DMS53 treated with DMSO at 0.1 percent for 48 hours (cell line): ENCODE data around the gene PDLIM7.

Experiments used
- DNase-seq: peaks from one replicate; lab custom pipeline; 2025; ENCODE audit not compliant: unreplicated experiment; lab: John Stamatoyannopoulos, UW

Gene PDLIM7

GRCh38 chr5:177507596-177508220, 10.3 kb upstream of the PDLIM7 start:
- DNase-seq = no peak

- DNase-seq = no peak
Measured at GRCh38 chr5:177507165-177507564, 9.8 kb upstream of the PDLIM7 start.

- no peak for DNase-seq
Measured at GRCh38 chr5:177505075-177505474, 7.7 kb upstream of the PDLIM7 start.

- no peak for DNase-seq
Measured at GRCh38 chr5:177504086-177505056, 7.0 kb upstream of the PDLIM7 start.

GRCh38 chr5:177503351-177504085, 6.1 kb upstream of the PDLIM7 start:
- no peak for DNase-seq

GRCh38 chr5:177502886-177503285, 5.5 kb upstream of the PDLIM7 start:
- no peak for DNase-seq

GRCh38 chr5:177501874-177502678, 4.7 kb upstream of the PDLIM7 start:
- no peak for DNase-seq

- peak; percentile 80 for DNase-seq
Measured at GRCh38 chr5:177500685-177501522, 3.5 kb upstream of the PDLIM7 start.

GRCh38 chr5:177499842-177500241, 2.4 kb upstream of the PDLIM7 start:
- DNase-seq = no peak

GRCh38 chr5:177498013-177498787, 796 bp upstream of the PDLIM7 start:
- peak; percentile 54 for DNase-seq

GRCh38 chr5:177496727-177497291, 595 bp downstream of the PDLIM7 start:
- DNase-seq = peak; percentile 39

- DNase-seq = no peak
Measured at GRCh38 chr5:177496070-177496726, 1.2 kb downstream of the PDLIM7 start.

GRCh38 chr5:177495243-177496060, 2.0 kb downstream of the PDLIM7 start:
- no peak for DNase-seq

GRCh38 chr5:177494346-177495195, 2.8 kb downstream of the PDLIM7 start:
- DNase-seq = no peak

- no peak for DNase-seq
Measured at GRCh38 chr5:177493795-177494345, 3.5 kb downstream of the PDLIM7 start.

GRCh38 chr5:177492841-177493240, 4.6 kb downstream of the PDLIM7 start:
- DNase-seq = no peak
